ENCODE results near the gene NCK2.

Gene NCK2

GRCh38 chr2:105797298-105797819 lies 52.6 kb downstream of the NCK2 start:
- Histone ChIP-seq H3K9me3 (ENCODE audit: control insufficient read depth, low read length) (no peaks in the 10 kb centered on the region), H3K27ac (ENCODE audit: insufficient read depth, low read depth, low read length, poor library complexity, severe bottlenecking) (no peak overlapping the region), H3K4me3 (ENCODE audit: insufficient read depth, low read depth, low read length) (no peak overlapping the region), H3K27me3 (ENCODE audit: control insufficient read depth, insufficient read depth, low read length, poor library complexity, severe bottlenecking) (no peaks in the 10 kb centered on the region), H3K4me1 (ENCODE audit: control insufficient read depth, insufficient read depth, low read length) (peaks cover 8% of the 10 kb centered on the region), H3K36me3 (ENCODE audit: control insufficient read depth, insufficient read depth, low read length) (no peaks in the 10 kb centered on the region)
- WGBS, 2 experiments: 74 to 76% methylated on average over 7 of the region's 7 CpGs

- Histone ChIP-seq H3K36me3 (ENCODE audit: control insufficient read depth, insufficient read depth, low read length) (no peaks in the 10 kb centered on the region), H3K9me3 (ENCODE audit: control insufficient read depth, low read length) (no peaks in the 10 kb centered on the region), H3K4me1 (ENCODE audit: control insufficient read depth, insufficient read depth, low read length) (peaks cover 11% of the 10 kb centered on the region), H3K27ac (ENCODE audit: insufficient read depth, low read depth, low read length, poor library complexity, severe bottlenecking) (no peak overlapping the region), H3K4me3 (ENCODE audit: insufficient read depth, low read depth, low read length) (no peak overlapping the region), H3K27me3 (ENCODE audit: control insufficient read depth, insufficient read depth, low read length, poor library complexity, severe bottlenecking) (no peaks in the 10 kb centered on the region)
- 93 to 100% methylated on average over 2 of the region's 2 CpGs for WGBS, 2 experiments
Measured at GRCh38 chr2:105798595-105798994, 53.9 kb downstream of the NCK2 start.

GRCh38 chr2:105800036-105800713 lies 55.5 kb downstream of the NCK2 start:
- H3K27me3 ChIP-seq (ENCODE audit: control insufficient read depth, insufficient read depth, low read length, poor library complexity, severe bottlenecking): no peaks in the 10 kb centered on the region
- H3K4me3 ChIP-seq (ENCODE audit: insufficient read depth, low read depth, low read length): no peak overlapping the region
- no peaks in the 10 kb centered on the region for H3K9me3 ChIP-seq (ENCODE audit: control insufficient read depth, low read length)
- 89 to 91% methylated on average over 9 of the region's 9 CpGs for WGBS, 2 experiments
- H3K27ac ChIP-seq (ENCODE audit: insufficient read depth, low read depth, low read length, poor library complexity, severe bottlenecking): no peak overlapping the region
- no peaks in the 10 kb centered on the region for H3K36me3 ChIP-seq (ENCODE audit: control insufficient read depth, insufficient read depth, low read length)
- peaks cover 12% of the 10 kb centered on the region for H3K4me1 ChIP-seq (ENCODE audit: control insufficient read depth, insufficient read depth, low read length)

GRCh38 chr2:105800953-105801635 lies 56.4 kb downstream of the NCK2 start:
- H3K4me3 ChIP-seq (ENCODE audit: insufficient read depth, low read depth, low read length): no peak overlapping the region
- H3K27me3 ChIP-seq (ENCODE audit: control insufficient read depth, insufficient read depth, low read length, poor library complexity, severe bottlenecking): no peaks in the 10 kb centered on the region
- H3K9me3 ChIP-seq (ENCODE audit: control insufficient read depth, low read length): no peaks in the 10 kb centered on the region
- H3K4me1 ChIP-seq (ENCODE audit: control insufficient read depth, insufficient read depth, low read length): peaks cover 10% of the 10 kb centered on the region
- no peak overlapping the region for H3K27ac ChIP-seq (ENCODE audit: insufficient read depth, low read depth, low read length, poor library complexity, severe bottlenecking)
- no peaks in the 10 kb centered on the region for H3K36me3 ChIP-seq (ENCODE audit: control insufficient read depth, insufficient read depth, low read length)
- WGBS, 2 experiments: 81 to 86% methylated on average over 12 to 13 of the region's 13 CpGs

GRCh38 chr2:105801961-105802360 lies 57.2 kb downstream of the NCK2 start:
- H3K27me3 ChIP-seq (ENCODE audit: control insufficient read depth, insufficient read depth, low read length, poor library complexity, severe bottlenecking): no peaks in the 10 kb centered on the region
- no peaks in the 10 kb centered on the region for H3K36me3 ChIP-seq (ENCODE audit: control insufficient read depth, insufficient read depth, low read length)
- H3K27ac ChIP-seq (ENCODE audit: insufficient read depth, low read depth, low read length, poor library complexity, severe bottlenecking): no peak overlapping the region
- H3K4me1 ChIP-seq (ENCODE audit: control insufficient read depth, insufficient read depth, low read length): peaks cover 10% of the 10 kb centered on the region
- no peak overlapping the region for H3K4me3 ChIP-seq (ENCODE audit: insufficient read depth, low read depth, low read length)
- 96 to 98% methylated on average over 4 of the region's 4 CpGs for WGBS, 2 experiments
- H3K9me3 ChIP-seq (ENCODE audit: control insufficient read depth, low read length): no peaks in the 10 kb centered on the region

- no peaks in the 10 kb centered on the region for H3K27me3 ChIP-seq (ENCODE audit: control insufficient read depth, insufficient read depth, low read length, poor library complexity, severe bottlenecking)
- H3K4me1 ChIP-seq (ENCODE audit: control insufficient read depth, insufficient read depth, low read length): peaks cover 4% of the 10 kb centered on the region
- no peak overlapping the region for H3K27ac ChIP-seq (ENCODE audit: insufficient read depth, low read depth, low read length, poor library complexity, severe bottlenecking)
- no peaks in the 10 kb centered on the region for H3K36me3 ChIP-seq (ENCODE audit: control insufficient read depth, insufficient read depth, low read length)
- WGBS, 2 experiments: 78 to 80% methylated on average over 7 of the region's 7 CpGs
- no peaks in the 10 kb centered on the region for H3K9me3 ChIP-seq (ENCODE audit: control insufficient read depth, low read length)
- H3K4me3 ChIP-seq (ENCODE audit: insufficient read depth, low read depth, low read length): no peak overlapping the region
Measured at GRCh38 chr2:105802587-105802986, 57.9 kb downstream of the NCK2 start.

GRCh38 chr2:105803337-105803736 lies 58.6 kb downstream of the NCK2 start:
- H3K4me1 ChIP-seq (ENCODE audit: control insufficient read depth, insufficient read depth, low read length): peaks cover 4% of the 10 kb centered on the region
- H3K9me3 ChIP-seq (ENCODE audit: control insufficient read depth, low read length): no peaks in the 10 kb centered on the region
- 93% methylated on average over 3 of the region's 3 CpGs for WGBS, 2 experiments
- no peaks in the 10 kb centered on the region for H3K27me3 ChIP-seq (ENCODE audit: control insufficient read depth, insufficient read depth, low read length, poor library complexity, severe bottlenecking)
- H3K36me3 ChIP-seq (ENCODE audit: control insufficient read depth, insufficient read depth, low read length): no peaks in the 10 kb centered on the region
- H3K27ac ChIP-seq (ENCODE audit: insufficient read depth, low read depth, low read length, poor library complexity, severe bottlenecking): no peak overlapping the region
- no peak overlapping the region for H3K4me3 ChIP-seq (ENCODE audit: insufficient read depth, low read depth, low read length)

GRCh38 chr2:105803773-105804172 lies 59.1 kb downstream of the NCK2 start:
- Histone ChIP-seq H3K4me3 (ENCODE audit: insufficient read depth, low read depth, low read length) (no peak overlapping the region), H3K27ac (ENCODE audit: insufficient read depth, low read depth, low read length, poor library complexity, severe bottlenecking) (no peak overlapping the region)
- WGBS, 2 experiments: 90 to 95% methylated on average over 4 of the region's 4 CpGs

GRCh38 chr2:105804266-105804665 lies 59.6 kb downstream of the NCK2 start:
- H3K9me3 ChIP-seq (ENCODE audit: control insufficient read depth, low read length): no peaks in the 10 kb centered on the region
- H3K27ac ChIP-seq (ENCODE audit: insufficient read depth, low read depth, low read length, poor library complexity, severe bottlenecking): no peak overlapping the region
- 94% methylated on average over 3 of the region's 3 CpGs for WGBS, 2 experiments
- H3K4me3 ChIP-seq (ENCODE audit: insufficient read depth, low read depth, low read length): no peak overlapping the region
- no peaks in the 10 kb centered on the region for H3K36me3 ChIP-seq (ENCODE audit: control insufficient read depth, insufficient read depth, low read length)
- H3K4me1 ChIP-seq (ENCODE audit: control insufficient read depth, insufficient read depth, low read length): peaks cover 4% of the 10 kb centered on the region
- no peaks in the 10 kb centered on the region for H3K27me3 ChIP-seq (ENCODE audit: control insufficient read depth, insufficient read depth, low read length, poor library complexity, severe bottlenecking)

More at GRCh38 chr2:105803773-105804172, 59.1 kb downstream of the NCK2 start:
- Histone ChIP-seq H3K9me3 (ENCODE audit: control insufficient read depth, low read length) (no peaks in the 10 kb centered on the region), H3K4me1 (ENCODE audit: control insufficient read depth, insufficient read depth, low read length) (peaks cover 4% of the 10 kb centered on the region), H3K36me3 (ENCODE audit: control insufficient read depth, insufficient read depth, low read length) (no peaks in the 10 kb centered on the region), H3K27me3 (ENCODE audit: control insufficient read depth, insufficient read depth, low read length, poor library complexity, severe bottlenecking) (no peaks in the 10 kb centered on the region)

- WGBS, 2 experiments: 85 to 92% methylated on average over 8 of the region's 8 CpGs
- Histone ChIP-seq H3K9me3 (ENCODE audit: control insufficient read depth, low read length) (no peaks in the 10 kb centered on the region), H3K36me3 (ENCODE audit: control insufficient read depth, insufficient read depth, low read length) (no peaks in the 10 kb centered on the region), H3K4me1 (ENCODE audit: control insufficient read depth, insufficient read depth, low read length) (peaks cover 13% of the 10 kb centered on the region), H3K4me3 (ENCODE audit: insufficient read depth, low read depth, low read length) (no peak overlapping the region), H3K27me3 (ENCODE audit: control insufficient read depth, insufficient read depth, low read length, poor library complexity, severe bottlenecking) (no peaks in the 10 kb centered on the region), H3K27ac (ENCODE audit: insufficient read depth, low read depth, low read length, poor library complexity, severe bottlenecking) (no peak overlapping the region)
Measured at GRCh38 chr2:105806996-105807395, 62.3 kb downstream of the NCK2 start.
